Stimulated activated CD8-positive, alpha-beta memory T cell treated with anti-CD3 and anti-CD28 coated beads, Interleukin-12 subunit alpha, Interleukin-12 subunit beta, amount 100 ng/mL, for 24 hours (primary cell): ENCODE data around the gene DRC7.

Source experiments
- DNase-seq: peaks from one replicate; pipeline ENCODE4 v3.0.0-alpha.2; 2020; ENCODE audit errors: extremely low read depth

The DRC7 gene

DNA sequence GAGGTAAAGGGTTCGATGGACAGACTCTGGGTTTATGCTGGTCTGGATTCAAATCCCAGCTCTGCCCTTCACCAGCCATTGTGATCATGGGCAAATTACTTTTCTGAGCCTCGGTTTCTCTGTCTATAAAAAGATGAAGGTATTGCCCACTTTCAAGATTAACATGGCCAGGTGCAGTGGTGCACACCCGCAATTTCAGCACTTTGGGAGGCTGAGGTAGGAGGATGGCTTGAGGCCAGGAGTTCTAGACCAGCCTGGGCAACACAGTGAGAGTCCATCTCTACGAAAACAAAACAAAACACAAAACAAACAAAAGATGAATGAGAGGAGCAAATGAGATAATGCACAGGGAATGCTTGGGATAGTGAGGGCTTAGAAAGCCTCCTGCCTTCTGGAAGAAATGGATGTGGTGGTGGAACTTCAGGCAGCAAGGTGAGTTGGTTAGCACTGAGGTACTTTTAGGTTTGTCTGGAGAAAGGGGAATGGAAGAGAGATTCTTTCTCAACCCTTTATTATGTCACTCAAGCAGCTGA is 18.0 kb upstream of the DRC7 start:
- DNase-seq: no peak

DNA sequence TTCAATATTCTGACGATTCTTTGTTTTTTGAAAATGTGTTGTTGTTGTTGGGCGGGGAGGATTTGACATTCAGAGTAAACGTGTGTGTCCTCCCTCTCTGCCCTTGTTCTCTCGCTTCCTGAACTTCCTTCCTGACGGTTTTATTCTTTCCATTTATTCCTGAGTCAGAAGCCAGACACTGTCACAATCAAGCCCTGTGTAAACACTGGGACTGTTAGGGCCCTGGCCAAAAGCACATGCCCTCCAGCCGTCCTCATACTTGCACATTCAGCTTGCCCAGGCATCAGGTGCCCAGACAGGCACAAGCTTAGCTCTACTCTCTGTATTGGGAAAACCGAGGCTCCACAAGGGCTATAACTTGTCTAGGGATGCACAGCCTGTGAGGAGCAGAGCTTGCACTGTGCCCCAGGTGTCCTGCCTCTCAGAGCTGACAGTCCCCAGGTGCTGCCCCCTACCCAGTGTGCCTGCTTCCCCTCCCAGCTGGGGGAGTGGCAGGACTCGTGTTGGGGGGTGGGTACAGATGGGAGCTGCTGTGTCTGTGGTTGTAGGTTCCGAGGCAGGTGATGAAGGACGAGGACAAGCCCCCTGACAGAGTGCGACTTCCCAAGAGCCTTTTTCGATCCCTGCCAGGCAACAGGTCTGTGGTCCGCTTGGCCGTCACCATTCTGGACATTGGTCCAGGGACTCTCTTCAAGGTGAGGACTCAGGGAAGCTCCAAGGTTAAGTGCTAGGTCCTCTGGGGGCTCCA is 16.8 kb upstream of the DRC7 start:
- no peak for DNase-seq

DNA sequence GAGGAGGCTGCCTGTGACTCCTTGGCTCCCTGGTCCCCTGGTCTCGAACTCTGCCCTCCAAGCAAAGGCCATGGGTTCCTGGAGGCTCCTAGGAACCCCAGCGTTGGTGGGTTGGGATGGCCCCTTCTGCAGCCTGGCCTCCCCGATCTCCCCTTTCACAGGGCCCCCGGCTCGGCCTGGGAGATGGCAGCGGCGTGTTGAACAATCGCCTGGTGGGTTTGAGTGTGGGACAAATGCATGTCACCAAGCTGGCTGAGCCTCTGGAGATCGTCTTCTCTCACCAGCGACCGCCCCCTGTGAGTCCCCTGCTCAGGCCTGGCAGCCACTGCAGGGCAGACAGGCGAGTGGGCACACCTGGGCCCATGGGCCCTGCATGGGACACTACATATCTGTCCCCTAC is 15.6 kb upstream of the DRC7 start:
- no peak for DNase-seq

DNA sequence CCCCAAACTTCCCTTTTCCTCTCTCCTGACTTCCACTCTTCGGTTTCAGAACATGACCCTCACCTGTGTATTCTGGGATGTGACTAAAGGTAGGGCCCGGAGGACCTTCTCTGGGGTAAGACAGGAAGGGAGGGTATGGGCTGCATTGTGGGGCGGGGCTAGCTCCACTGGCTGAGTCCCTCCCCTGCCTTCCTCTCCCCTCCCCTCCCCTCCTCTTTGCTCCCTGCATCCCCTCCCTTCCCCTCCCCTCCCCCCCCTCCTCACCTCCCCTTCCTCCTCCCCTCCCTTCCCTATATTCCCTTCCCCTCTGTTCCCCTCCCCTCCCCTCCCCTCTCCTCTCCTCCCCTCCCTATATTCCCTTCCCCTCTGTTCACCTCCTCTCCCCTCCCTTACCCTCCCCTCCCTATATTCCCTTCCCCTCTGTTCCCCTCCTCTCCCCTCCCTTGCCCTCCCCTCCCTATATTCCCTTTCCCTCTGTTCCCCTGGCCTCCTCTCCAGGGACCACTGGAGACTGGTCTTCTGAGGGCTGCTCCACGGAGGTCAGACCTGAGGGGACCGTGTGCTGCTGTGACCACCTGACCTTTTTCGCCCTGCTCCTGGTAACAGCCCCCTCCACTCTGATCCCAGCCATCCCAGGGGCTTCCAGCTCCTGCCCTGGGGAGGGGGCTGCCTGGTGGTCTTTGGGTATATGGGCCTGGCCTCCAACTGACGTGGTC is 14.7 kb upstream of the DRC7 start:
- DNase-seq: no peak

DNA sequence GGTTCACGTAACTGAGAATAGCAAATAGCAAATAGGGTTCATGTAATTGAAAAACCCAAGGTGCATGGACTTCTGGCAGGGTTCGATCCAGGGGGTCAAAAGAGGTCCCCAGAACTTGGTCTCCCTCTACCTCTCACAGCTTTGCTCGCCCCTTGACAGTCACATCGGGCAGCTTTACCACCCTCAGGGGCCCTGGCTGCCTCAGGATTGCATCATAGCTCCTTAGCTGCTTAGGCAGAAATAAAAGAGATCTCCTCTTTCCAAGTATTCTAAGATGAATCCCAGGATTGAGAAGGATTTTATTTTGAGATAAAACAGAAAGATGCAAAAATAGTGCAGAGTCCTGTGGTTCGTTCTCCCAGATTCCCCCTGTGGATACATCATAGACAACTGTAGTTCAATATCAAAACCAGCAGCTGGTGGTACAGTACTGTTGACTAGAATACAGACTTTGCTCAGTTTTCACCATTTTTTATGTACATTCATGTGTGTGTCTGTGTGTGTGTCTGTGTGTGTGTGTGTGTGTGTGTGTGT is 13.7 kb upstream of the DRC7 start:
- DNase-seq: no peak

DNA sequence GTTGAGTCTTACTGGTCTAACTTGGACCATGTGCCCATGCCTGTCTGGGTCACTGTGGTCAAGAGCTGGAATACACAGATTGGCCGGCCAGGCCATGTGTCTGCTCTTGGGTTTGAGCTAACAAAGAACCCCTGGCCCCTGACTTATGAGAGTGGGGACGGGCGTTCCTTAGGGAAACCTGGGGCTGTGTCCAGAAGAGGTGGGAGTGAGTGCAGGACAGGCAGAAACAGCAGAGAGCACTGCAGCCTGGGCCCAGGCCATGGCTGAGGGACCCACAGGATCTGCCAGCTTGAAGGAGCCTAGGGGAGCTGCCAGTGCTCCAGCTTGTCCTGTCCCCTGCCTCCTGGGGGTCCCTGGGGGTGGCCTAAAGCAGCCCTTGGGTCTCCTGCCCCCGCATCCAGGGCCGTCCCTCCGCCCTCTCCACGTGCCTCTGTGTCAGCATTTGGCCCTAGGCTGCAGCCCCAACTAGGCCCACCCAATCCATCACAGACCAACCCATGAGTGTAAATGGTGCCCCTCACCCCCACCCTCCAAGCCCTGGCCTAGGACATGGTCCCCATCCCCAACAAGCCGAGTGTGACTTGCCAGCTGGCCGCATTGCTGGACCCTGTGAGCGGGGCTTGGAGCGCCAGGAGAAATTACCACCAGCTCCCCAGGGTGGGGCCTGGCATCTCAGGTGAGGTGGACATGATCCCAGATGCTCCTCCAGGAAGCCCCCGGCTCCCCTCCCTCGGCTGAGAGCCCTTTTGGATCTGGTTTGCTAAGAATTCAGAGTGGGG is 12.5 kb upstream of the DRC7 start:
- no peak for DNase-seq

DNA sequence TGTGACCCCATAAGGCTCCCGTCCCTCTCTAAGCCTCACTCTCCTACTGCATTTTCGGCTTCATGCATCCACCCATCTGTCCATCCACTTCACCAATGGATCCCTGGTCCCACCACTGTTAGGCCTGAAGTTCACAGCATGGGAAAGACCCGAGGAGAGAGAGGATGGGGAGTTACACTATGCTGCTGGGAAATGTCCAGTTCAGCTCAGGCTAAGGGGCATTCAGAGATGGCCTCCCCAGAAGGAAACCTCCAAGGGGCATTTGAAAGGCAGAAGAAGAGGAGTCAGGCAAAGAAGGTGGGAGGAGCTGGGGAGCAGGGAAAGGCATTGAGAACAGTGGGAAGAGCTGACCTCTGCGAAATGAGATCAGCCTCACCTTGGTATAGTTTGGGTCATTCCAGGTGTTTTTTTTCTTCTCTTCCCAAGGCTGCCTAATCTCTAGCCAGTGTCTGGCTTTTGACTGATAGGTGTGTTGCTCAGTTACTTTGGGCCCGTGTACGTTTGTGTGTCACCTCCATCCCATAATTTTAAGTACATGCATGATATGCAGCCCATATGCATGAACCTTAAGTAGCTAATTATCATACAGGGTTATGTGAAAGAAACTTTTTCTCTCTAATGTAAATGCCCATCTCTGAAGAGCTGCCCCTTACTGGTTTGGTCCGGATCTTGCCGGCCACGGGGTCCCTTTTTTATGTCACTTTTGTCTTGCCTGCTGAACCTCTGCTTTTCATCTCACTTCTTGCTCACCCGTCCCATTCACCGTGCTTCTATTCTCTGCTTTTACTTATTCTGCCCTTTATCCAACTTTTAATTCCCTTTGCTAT is 11.6 kb upstream of the DRC7 start:
- DNase-seq: no peak

DNA sequence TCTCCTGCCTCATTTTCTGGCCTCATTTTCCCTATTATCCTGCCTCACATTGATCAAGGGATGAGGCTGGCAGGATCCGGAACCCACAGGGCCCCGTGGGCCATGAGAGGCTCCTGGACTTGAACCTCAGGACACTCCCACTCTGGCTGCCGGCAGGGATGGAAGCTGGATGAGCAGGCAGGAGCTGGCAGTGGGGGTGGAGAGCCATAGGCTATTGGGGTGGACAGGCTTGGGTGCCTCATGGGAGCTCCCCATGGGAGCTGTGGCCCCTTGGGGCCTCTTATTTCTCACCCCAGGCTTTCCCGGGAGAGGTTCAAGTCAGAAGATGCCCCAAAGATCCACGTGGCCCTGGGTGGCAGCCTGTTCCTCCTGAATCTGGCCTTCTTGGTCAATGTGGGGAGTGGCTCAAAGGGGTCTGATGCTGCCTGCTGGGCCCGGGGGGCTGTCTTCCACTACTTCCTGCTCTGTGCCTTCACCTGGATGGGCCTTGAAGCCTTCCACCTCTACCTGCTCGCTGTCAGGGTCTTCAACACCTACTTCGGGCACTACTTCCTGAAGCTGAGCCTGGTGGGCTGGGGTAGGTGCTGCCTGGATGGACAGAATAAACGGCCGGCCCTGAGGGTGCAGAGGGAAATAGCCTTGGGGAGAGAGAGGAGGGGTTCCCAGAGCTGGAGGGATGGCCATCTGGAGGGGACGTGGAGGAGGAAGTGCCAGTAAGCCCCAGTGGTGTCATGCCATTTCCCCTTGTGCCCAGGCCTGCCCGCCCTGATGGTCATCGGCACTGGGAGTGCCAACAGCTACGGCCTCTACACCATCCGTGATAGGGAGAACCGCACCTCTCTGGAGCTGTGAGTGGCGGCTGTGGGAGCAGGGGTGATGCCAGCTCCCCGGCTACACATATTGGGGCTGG is 10.7 kb upstream of the DRC7 start:
- no peak for DNase-seq

DNA sequence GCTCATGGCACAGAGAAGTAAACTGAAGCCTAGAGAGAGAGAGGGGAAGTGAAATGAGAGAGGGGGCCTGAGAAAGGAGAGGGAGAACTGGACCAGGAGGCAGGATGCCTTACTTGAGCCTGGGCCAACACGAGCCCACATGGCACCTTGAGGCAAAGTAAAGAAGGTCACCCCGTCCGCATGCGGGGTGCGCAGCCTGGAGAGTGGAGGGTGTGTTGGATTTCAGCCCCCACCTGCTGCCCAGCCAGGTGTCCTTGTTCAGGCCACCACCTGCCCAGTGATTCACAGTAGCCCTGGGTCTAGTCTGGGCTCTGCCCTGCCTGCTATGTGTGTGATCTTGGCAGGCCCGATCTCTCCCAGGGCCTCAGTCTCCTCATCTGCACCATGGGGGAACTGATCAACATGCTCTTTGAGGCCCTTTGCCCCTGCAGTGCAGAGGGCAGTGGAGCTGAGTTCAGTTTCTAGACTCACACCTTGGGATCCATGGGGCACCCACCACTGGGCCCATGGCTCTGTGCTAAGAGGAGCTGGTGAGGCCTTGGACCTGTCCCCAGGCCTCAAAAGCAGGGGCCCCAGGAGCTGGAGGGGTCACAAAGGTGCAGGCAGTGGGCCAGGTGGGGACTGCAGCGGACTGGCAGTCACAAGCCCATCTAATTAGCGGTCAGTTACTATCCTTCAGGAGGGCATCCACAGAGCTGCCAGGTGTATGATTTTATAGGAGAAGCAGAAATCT is 9.8 kb upstream of the DRC7 start:
- no peak for DNase-seq

DNA sequence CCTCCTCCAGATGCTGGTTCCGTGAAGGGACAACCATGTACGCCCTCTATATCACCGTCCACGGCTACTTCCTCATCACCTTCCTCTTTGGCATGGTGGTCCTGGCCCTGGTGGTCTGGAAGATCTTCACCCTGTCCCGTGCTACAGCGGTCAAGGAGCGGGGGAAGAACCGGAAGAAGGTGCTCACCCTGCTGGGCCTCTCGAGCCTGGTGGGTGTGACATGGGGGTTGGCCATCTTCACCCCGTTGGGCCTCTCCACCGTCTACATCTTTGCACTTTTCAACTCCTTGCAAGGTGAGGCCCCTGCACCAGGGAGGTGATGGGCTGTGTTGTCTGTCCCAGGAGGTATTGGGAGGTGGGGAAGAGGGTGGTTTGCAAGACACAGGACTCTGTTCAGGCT is 9.0 kb upstream of the DRC7 start:
- no peak for DNase-seq

DNA sequence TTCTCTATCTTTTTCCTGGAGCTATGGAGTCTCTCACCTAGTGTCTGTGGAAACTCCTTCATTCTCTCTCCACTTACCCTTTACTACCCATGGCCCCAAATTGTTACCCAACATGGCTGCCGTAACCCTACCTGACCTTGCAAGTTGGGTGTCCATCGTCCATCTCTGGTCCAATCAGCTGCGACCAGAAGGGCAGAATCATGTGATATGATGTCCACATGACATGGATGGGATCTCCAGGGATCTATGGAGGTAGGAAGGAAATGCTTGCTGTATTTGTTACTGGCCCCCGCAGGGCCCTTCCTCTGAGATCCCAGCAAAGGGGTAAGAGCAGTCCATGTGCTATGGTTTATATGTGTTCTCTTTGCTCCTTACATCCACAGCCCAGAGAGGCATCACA is 8.0 kb upstream of the DRC7 start:
- no peak for DNase-seq

DNA sequence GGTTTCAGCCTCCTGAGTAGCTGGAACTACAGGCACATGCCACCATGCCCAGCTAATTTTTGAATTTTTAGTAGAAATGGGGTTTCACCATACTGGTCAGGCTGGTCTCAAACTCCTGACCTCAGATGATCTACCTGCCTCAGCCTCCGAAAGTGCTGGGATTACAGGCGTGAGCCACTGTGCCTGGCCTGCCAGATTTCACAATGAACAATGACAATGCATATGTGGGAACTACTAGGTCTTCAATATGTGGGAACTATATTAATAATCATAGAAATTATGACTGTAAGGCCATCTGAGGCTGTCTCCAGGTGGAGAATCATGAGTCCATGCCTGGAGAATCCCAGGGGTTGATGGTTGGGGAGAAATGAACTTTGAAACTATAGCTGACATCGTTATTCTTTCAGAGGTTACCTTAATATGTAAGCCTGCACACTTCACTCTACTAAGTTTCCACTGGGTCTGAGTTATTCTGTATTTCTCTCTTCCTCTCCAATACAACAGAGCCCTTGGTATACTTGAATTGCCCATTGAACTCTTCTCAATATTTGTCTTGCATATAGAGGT is 7.2 kb upstream of the DRC7 start:
- no peak for DNase-seq

DNA sequence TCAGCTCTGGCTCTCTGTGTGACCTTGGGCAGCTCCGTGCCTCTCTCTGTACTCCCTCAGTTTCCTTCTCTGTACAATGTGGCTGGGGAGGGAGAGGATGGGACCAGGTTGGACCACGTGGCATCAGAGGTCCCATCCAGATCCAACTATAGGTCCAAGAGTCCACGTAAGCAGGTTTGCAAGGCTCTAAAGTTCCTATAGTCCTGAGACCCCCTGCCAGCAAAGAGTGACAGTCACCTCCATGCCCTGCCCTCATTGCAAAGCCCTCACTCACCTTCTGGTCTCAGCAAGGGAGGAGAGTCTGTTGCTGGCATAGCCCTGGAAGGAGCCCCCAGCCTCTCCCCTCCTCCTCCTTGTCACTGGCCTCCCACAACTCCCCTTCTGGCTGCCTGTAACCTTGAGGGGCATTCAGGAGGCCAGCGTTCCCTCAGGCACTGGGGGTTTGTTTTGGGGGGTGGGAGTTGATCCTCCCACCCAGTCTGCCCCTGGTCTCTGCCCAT is 6.1 kb upstream of the DRC7 start:
- no peak for DNase-seq

DNA sequence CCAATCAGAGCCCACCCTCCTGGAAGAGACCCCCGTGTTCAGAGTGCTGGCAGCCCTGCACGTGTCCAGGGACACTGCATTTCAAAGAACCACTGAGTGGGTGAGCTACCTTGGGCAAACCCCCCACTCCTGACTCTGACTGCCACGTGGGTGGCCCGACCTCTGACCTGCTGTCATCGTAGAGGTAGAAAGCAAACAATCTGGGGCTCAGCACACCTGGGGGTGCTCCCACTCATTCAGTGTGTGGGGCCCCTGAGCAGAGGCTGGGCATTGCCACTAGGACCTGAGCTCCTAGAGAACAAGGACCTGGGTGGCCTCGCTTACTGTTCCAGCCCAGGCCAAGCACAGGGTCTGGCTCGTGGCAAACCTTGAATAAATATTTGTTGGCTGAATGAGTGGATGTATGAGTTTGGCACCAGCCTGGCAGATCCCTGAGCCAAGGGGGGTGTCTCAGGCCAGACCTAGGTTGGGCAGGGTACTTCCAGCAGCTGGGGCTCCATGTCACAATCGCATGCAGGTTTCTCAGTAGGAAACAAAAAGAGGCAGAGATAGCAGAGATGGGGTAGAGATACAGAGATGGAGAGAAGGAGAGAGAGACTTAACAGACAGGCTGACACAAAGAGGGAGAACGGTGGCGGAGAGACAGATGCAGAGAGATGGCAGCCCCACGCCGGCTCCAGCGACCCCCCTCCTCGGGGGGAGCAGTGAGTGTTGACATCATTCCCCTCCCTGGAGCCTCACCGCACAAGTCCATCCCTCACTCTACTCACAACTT is 5.4 kb upstream of the DRC7 start:
- DNase-seq: no peak

DNA sequence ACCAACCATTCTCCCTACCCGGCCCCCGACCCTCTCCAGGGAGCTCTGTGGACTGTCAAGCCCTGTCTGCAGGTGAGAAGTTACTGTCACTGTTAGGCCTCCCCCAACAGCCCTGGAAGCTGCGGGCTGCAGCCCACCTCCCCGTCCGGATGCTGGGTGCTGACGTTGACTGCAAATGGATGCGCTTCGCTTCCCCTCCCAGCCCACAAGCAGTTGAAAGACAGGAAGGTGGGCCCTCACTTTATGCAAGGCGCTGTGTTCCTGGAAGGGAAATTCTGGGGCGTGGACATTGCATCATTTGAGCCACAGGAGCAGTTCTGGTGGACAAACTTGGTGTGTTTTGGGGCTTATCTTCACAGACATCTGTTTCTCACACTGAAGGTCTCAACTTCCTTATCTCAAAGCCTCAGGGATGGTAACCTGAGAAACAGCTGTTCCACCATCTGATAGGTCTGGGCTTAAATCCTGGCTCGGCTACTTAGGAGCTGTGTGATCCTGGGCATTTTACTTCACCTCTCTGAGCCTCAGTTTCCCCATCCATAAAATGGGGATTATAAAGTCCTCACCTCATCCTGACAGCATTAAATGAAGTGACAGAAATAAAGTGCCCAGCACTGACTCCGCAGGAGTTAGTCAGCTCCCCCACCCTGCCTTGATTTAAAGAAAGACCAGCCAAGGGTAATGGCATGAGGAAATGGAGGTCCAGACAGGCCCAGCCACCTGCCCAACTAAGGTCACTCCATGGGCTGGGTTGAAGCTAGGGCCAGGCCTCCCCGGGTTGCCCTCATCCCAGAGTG is 4.6 kb upstream of the DRC7 start:
- no peak for DNase-seq

DNA sequence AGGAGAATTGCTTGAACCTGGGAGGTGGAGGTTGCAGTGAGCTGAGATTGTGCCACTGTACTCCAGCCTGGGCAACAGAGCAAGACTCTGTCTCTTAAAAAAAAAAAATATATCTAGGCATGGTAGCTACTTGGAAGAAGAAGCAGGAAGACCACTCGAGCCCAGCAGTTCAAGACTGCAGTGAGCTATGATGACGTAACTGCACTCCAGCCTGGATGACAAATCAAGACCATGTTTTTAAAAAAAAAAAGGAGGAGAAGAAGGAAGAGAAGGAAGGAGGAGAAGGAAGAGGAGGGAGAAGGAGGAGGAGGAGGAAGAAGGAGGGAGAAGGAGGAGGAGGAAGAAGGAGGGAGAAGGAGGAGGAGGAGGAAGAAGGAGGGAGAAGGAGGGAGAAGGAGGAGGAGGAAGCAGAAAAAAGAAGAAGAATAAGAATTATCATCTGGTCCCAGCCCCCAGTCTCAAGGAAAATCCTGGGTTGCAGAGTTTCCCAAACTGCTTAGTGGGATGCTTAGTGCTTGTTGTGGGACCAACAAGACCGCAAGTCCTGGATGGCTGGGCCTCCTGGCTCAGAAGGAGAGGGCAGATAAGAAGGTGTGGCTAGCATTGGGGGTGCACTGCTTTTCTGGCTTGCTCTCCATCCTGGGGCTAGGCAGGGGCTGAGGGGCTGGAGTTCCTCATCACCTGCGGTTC is 3.7 kb upstream of the DRC7 start:
- no peak for DNase-seq

DNA sequence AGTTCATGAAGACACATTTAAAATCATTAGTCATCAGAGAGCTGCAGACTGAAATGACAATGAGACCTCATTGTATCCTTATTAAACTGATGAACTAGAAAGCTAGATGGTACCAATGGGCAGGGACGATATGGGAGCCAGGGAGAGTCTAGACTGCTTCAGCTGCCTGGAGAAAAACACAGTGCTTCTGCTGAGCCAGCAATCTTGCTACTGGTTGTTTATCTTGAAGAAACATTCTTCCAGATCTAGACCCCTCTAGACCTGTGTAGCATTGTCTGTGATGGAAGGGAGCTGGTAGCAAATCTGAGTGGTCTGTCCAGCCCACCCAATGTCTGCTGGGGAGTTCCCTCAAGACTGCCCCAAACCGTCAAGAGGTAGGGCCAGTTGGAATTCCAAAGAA is 2.0 kb upstream of the DRC7 start:
- no peak for DNase-seq
